SH-SY5Y (cell line): ENCODE measurements around the gene GPRIN3.

Source experiments
- GATA2 ChIP-seq: IDR thresholded peaks from 2 replicates; pipeline ENCODE4 v1.6.1; 2011; ENCODE audit warnings: mild to moderate bottlenecking, low read depth, low read length
- GATA3 ChIP-seq: IDR thresholded peaks from 2 replicates; pipeline ENCODE4 v1.6.1; 2011; ENCODE audit warnings: low read depth, mild to moderate bottlenecking, low read length, moderate library complexity

DNA sequence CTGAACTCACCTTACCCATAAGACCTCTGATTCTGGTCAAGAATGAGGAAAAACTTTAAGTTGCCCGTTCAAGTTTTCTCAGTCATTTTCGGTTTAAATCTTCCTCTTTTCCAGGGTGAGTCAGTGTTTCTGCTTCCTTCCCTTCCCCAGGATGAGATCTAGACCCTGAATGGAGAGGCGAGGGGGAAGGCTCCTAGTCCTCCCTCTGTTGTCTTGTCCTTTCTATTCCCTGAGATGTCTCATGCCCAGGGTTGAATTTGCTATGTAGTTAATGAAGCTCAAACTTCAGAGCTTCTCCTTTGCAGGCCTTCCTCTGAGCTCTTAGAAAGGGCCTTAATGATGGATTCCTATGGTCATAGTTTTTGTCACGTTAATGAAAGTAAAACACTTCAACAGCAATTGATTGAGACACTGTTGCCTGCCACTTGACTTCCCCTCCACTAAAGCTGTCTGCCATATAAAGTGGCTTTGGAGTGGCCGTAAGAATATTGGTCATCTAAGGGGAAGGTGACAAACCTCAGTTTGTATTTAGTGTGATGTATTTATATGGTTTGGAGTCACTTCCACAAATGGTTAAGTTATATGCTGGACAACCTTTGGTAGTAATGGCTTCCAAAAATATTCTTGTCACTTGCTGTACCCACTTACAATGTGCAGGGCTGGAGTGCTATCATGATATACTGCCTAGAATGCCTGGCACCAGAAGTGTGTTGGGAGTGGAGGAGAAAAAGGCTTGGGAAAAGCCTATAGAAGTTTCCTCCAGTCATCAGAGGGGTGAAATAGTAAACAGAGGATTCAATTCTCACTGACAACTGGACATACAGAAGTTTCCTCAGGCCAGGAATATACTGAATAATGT is 24.3 kb upstream of the GPRIN3 start:
- TF ChIP-seq GATA2 (no peak), GATA3 (no peak)
